GM19351 (cell line): ENCODE measurements around the gene AGPAT1.
"Not testable (repeated sequence)": the region's sequence is repeated elsewhere in the genome, so short reads cannot be mapped to it uniquely, and the experiment has no call there.

ENCODE experiments used
- ATAC-seq: cut with Tn5 transposase; IDR thresholded peaks from one replicate; pipeline ENCODE4 v1.9.1; 2021; ENCODE audit warnings: mild to moderate bottlenecking, moderate library complexity; ENCODE audit not compliant: unreplicated experiment

AGPAT1 gene

GRCh38 chr6:32200711-32201475, 25.0 kb upstream of the AGPAT1 start:
- ATAC-seq, result no peak

DNA sequence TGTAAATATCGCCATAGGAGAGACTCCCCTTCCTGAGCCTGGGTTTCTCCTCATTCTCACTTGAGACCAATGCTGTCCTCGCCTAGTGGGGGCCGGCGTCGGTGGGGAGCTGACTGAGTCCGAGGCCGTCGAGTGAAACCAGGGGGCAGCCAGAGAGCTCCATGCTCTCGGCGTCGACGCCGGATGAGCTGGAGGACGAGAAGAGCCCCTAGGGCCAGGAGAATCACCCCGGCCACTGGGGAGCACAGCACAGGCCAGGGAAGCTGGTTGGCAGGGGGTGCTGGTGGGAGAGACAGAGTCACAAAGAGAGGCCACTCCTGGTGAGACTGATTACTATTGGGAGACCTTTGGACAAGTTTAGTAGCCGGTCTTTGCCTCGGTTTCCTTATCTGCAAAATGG, 23.0 kb upstream of the AGPAT1 start:
- no peak for ATAC-seq

GRCh38 chr6:32198345-32198696, 22.4 kb upstream of the AGPAT1 start:
- ATAC-seq, result no peak

- ATAC-seq, result no peak
These were observed 21.1 kb upstream of the AGPAT1 start for GRCh38 chr6:32196682-32197616.

DNA sequence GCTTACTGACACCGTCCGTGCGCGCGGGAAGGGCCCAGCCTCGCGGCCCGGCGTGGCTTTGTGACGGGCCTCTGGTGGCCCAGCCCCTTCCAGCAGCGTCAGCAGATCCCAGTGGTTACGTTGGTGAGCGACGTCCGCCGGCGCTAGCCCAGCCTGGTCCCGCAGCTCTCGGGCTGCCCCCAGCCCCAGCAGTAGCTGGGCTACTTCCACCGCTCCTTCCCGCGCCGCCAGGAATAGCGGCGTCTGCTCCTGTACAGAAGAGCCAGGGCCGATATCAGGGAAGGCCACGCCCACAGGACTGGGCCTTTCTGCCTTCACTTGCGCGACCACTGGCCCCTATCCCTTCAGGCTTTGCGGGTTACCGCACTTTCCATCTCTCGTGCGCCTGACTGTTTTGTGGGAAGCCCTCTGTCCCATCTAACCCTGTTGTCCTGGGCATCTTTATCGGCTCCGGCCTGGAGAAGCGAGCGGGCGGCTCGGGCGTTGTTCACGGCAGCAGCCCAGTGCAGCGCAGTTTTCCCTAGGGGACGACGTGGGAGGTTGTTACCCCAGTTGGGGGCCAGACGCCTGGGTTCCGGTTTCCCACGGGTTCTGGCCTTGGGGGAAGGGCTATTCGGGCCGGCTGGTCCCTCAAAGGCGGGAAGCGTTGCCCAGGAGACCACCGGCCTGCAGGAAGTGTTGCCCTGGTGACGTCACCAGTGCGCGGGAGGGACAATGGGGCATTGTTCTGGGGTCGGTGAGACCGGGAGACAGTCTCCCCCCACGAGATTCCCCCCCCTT, 20.2 kb upstream of the AGPAT1 start:
- ATAC-seq, result peak; percentile 74

GRCh38 chr6:32195652-32195901, 19.7 kb upstream of the AGPAT1 start:
- peak; percentile 70 for ATAC-seq

- ATAC-seq, result no peak
These were observed 19.2 kb upstream of the AGPAT1 start for GRCh38 chr6:32194825-32195651.

GRCh38 chr6:32194388-32194787, 18.5 kb upstream of the AGPAT1 start:
- no peak for ATAC-seq

DNA sequence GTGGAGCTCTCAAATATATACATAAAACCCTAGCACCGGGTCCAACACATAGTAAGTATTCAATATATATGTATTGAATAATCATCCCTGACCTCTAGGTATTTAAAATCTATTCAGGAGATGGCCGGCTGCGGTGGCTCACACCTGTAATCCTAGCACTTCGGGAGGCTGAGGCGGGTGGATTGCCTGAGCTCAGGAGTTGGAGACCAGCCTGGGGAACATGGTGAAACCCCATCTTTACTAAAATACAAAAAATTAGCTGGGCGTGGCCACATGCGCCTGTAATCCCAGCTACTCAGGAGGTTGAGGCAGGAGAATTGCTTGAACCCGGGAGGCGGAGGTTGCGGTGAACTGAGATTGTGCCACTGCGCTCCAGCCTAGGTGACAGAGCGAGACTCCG, 17.2 kb upstream of the AGPAT1 start:
- not testable (repeated sequence) for ATAC-seq

- ATAC-seq, result no peak
These were observed 16.7 kb upstream of the AGPAT1 start, which contains the start of gene GPSM3 for GRCh38 chr6:32192608-32193039. Gene GPSM3 (minus strand): TSS chr6:32192643. CDS start chr6:32192513, 130 bp downstream.

GRCh38 chr6:32191696-32192607, 16.1 kb upstream of the AGPAT1 start:
- ATAC-seq, result no peak

GRCh38 chr6:32190911-32191677, 15.2 kb upstream of the AGPAT1 start:
- no peak for ATAC-seq

DNA sequence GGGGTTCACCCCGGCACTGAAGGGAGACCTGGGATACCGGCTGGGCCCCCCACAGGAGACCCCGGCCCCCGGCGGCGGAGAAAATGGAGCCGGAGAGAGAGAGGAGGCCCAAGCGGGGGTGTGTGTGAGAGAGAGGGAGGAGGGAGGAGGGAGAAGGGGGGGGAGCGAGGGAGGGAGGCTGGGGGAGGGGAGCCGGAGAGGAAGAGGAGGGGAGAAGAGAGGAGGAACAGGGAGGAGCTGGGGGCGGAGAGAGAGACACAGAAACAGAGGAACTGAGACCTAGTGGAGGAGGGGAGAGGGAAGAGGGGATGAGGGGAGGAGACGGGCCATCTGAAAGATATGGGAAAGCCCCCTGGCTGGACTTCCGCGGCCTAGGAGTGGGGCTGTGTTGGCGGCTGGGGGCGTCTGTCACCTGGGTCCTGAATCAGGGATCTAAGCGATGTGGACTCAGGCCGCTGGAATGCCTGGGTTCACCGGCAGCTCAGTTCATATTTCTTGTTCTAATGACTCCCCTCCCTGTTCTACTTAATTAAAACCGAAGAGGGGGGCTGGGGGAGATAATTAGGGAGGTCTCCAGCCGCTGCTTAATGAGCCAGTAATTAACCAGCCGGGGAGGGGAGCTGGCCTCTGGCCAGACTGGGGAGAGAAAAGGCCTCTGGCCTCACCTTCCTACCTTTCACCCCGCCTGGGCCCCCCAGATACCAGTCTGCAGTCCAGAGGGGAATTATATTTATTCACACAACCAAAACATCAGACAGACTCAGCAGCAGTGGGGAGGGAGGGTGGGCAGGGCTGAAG, 14.4 kb upstream of the AGPAT1 start, which contains the start of gene PBX2:
TSS of gene PBX2 (minus strand) at position 149 of the 798 bp plus-strand sequence. CDS start 287 bp downstream, outside the sequence.
- peak; percentile 50 for ATAC-seq

DNA sequence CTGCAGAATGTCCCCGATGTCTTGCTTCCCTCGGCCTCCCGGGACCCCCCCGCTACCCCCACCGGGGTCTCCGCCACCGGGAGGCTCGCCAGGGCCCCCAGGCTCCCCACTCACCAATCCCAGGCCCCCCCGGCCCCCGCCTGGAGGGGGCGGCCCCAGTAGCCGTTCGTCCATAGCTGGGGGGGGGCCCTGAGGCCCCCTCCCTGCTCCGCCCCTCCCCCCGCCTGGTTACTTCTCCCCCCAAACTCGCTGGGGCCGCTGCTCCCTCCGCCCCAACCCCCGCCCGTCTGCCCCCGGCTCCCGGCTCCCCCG, 13.8 kb upstream of the AGPAT1 start:
- no peak for ATAC-seq

GRCh38 chr6:32189069-32189741, 13.3 kb upstream of the AGPAT1 start:
- no peak for ATAC-seq

- ATAC-seq, result no peak
These were observed 12.6 kb upstream of the AGPAT1 start for GRCh38 chr6:32188381-32189068.
